IPS-NIHi7 (cell line): ENCODE results near the gene SAPCD1.
A peak's percentile ranks its signal among the peaks of the same experiment; 100 is the strongest.

ENCODE experiments used
- DNase-seq: peaks from one replicate; pipeline ENCODE4 v3.0.0; 2012; ENCODE audit warnings: mixed read lengths; ENCODE audit errors: extremely low spot score

The SAPCD1 gene

DNA sequence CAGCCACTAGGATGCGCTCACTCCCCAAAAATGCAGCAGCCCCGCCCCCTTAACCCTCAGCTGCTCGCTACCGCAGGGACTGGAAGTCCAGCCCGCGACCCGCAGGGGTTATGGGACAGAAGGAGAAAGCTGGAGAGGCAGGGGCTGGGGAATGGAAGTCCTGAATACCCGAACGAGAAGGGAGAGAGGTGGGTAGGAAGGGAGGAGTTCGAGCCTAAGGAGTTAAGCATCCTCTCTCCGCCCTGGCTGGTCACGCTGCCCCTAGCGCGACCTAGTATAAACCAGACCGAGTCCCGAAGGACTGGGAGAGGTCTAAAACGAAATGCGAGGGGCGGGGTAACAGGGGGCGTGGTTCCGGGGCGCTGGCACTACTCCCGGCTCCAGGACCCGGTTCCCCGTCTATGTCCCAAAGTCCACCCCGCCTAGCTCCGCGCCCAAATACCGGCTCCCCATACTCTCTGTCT lies 32.9 kb upstream of the SAPCD1 start:
- DNase-seq, result peak; percentile 87

DNA sequence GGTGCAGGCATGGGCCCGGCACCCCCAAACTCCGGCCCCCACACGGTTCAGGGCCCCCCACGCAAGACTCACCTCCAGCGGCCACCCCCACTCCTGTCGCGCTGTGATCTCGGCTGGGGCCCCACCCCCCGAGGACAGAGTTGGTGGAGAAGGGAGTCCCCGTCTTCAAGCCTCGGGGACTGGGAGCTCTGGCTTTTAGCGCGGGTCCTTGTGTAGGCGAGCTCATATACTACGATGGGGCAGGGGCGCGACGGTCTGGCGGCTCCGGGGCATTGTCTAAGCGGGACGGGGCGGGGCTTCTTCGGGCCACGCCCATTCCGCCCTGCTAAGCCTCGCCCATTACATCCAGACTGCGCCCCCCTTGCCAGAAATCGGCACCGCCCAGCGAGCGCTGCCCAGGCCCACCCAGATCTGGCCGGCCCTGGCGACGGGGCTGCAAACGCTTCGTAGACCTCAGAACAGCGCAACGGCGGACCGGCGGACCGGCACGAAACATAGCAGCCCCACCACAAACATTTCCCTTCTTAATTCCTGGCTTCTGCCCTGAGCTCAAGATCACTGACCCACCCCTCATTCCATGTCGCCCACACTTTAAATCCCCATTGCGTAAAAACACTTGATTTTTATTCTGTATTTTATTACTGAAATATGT lies 32.4 kb upstream of the SAPCD1 start:
- DNase-seq, result peak; percentile 90

DNA sequence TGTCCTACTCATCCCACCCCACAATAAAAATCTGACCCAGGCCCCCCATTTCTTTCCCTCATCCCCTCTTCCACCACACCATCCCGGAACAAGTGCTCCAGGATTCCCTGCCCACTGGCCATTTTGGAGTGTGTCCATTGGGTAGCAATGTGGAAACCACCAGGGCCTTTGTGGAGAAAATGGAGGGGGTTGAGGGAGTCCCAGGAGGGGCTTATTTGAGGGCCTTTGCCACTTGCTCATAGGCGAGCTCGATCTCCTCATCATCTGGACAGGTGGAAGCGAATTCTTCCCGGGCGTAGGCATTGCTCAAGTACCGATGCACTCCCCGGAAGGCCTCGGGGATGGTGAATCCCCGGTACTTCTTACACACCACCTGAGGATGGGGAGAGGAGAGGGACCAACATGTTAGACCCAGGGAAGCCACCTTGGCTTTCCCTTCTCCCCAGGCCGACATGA lies 31.8 kb upstream of the SAPCD1 start:
- DNase-seq, result no peak

DNA sequence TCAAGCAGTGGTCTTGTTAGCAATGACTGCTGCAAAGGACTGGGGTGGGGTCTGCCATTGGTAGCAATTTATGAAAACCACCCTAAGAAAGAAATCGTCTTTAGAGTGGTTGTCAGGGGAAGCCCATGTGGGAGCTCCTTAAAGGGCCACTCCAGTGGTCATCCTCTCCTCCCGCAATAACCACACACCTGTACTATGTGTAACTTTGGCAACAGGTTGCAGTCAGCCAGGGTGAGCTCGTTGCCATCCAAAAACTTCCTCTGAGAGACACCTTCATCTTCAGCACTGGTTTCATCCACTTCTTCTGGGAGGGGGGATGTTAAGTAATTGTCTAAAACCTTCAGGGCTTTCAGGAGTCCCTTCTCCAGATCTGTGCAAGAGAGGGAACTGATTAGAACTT lies 30.4 kb upstream of the SAPCD1 start:
- DNase-seq, result no peak

DNA sequence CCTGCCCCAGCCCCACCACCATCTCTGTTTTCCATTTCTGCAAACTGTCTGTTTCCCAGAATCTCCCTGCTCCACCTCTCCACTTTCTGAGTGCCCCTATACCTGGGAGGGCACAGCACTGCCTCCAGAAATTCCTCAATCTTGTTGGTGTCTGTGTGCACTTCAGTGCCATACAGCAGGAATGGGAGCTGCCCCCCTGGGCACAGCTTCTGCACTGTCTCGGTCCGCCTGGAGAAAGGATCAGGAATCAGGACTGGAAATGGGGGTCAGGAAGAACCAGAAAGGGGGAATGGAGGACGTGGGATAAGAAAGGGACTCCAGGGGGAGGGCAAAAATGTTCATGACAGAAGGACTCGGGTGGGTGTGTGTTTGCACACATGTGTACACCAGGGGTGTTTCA lies 28.7 kb upstream of the SAPCD1 start:
- no peak for DNase-seq

DNA sequence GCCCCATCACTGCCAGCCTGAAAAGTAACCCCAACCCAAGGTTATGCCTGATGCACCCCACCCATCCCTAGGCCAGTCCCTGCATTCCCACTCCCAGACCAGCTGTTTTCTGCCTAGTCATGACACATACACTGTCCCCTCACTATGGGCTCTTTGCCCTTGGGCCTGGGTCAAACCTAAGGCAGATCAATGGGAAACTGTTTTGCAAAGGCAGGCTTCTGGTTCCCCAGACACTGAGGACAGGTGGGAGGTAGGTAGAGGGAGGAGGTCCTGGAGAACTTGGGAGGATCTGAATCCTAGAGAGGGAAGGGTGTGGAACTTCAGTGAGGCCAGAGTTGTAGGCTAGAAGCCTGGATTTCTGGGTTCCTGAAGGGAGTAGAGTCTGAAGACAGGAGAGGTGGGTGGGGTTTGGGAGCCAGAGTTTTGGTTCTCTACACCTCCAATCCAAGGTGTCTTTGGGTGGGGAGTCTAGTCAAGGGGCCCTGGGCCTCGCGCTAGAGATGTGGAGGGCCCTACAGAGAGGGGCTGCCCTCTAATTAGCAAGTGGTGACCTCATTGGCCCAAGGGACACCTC lies 28.1 kb upstream of the SAPCD1 start:
- DNase-seq, result no peak

DNA sequence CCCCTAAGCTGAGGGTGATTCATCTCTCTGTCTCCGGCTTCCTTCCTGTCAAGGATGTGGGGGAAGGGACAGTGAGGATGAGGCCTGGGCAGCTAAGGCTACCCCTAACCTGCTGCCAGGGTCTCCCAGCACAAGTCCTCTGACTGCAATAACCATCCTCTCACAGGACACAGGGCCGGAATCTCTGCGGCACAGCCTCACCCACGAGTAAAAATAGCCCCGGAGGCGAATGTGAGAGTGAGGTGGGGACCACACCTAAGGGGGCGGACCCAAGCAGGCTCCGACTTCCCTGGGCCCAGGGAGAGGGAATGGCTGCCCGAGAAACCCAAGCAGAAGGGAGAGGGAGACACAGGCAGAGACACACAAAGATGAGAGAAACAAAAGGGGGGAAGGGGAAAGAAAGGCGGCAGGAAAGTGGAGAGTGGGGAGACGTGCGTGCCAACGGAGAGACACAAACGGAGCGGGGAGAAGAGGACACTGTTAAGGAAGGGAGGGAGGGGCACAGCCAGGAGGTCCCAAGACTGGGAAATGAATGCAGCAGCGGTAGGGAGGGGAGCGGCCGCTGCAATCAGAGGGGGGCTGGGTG lies 27.5 kb upstream of the SAPCD1 start:
- peak; percentile 82 for DNase-seq

DNA sequence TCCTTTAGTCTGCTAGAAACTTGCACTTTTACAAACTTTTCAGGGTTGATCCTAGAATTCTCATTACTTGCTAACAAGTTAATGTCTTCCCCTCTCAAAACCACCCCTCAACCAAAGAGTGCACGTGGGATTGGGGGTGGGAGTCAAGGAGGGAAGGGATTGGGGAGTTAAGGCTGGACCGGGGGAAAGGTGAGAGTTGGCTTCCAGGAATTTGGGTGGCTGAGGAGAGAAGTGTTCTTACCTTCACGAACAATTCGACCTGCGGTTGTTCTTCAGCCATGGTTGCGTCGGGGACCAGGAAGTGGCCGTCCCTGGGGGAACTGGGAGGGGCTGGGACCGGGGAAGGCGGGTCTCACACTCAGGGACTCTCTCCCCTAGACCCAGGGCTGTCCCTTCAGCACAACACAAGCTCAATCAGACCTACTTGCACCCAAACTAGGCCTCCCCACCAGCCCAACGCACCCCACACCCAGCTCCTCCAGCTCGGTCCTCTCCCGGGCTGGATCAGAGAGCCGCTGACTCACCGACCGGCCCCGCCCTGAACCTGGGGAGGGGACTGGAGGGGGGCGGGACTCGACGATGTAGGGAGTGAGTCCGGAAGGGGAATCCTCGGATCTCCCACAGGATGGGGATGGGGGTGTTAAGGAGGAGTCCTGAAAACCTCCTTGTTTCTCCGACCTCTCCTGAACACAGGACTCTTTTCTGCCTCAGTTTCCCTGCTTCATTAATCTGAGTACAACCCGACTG lies 26.3 kb upstream of the SAPCD1 start, which contains the start of gene CLIC1:
TSS of gene CLIC1 (minus strand) at position 510 of the 747 bp plus-strand sequence. CDS start at position 280, 230 bp downstream.
- peak; percentile 84 for DNase-seq

DNA sequence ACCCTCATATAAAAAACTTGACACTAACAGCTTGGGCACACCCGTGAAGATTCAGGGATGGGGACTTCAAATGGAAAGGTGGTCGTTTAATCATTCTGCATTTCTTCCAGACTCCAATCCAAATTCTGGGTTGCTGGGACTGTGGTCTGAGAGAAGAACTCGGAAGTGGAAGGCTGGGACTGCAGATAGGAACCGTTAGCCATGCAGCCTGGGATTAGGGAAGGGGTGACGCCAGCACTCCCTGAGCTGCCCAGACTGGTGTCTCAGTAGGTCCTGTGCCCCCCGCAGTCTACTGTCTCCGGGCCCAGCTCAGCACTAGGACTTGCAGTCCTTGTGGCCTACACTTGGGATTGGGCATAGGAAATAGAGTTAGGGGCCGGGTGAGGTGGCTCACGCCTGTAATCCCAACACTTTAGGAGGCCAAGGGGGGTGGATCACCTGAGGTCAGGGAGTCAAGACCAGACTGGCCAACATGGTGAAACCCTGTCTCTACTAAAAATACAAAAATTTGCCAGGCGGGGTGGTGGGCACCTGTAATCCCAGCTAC lies 25.6 kb upstream of the SAPCD1 start:
- no peak for DNase-seq

DNA sequence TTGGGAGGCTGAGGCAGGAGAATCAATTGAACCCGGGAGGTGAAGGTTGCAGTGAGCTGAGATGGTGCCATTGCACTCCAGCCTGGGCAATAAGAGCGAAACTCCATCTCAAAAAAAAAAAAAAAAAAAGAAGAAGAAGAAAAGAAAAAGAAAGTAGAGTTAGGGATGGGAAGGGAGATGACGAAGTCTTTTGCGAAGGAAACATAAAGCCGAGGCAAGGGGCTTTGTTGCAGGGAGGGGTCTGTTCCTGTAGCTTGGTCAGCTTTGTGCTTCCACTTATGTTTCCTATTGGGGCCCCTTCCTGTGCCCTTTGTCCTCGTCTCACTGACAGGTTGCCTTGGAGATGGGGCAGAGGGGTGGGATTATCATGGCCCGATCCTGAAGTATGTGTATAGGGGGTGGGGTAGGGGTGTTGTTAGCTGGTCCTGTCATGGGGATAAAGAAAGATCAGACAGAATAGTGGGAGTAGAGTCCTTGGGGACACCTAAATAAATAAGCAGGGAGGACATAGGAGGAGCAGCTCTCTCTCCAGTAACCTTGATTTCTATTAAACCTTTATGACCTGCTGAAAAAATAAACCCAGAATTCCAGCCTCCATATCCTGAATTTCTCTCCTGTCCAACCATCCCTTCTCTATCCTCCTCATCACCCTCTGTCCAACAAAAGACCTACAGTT lies 25.0 kb upstream of the SAPCD1 start:
- no peak for DNase-seq

DNA sequence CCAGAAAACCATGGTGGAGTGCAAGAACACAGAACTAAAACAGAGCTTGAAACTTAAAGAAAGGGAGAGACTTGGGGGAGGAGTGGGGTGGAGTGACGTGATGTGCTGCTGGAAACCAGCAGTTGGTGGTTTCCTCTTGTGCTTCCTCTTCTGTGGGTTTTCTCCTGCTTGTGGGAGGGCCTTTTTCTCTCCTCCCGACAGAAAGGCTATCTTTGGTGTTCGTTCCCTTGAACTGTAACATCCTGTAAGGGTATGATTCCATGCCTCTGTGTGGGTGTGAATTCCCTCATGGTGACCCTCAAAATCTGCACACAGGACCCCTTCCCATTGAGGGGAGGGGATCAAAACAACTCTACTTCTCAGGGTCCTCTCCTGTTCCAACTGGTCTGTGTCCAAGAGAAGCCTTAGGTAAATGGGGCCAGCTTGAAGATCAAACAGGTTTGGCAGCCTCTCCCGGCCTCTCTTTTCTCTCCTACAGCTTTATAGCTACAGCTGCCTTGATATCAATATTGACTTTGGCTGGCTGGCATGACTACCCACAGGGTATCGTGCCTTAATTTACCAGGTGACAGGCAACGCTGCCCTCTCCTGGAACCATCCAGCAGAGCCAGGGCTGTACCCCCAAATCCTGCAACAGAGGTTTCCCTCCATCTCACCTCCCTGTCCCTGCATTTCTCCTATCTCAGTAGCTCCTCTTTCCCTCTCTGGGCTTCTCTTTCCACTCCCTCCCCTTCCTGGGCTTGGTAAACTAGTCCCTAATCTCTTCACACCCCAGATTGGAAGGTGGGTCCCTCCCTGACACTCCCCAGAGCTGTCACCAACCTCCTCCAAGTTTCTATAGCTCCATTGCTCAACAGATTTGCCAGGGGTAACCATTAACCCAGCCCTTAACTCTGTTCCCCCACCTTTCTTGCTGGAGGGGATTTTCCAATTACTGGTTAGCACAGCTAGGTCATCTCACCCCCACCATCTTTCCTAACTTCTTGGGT lies 24.2 kb upstream of the SAPCD1 start:
- DNase-seq, result no peak

DNA sequence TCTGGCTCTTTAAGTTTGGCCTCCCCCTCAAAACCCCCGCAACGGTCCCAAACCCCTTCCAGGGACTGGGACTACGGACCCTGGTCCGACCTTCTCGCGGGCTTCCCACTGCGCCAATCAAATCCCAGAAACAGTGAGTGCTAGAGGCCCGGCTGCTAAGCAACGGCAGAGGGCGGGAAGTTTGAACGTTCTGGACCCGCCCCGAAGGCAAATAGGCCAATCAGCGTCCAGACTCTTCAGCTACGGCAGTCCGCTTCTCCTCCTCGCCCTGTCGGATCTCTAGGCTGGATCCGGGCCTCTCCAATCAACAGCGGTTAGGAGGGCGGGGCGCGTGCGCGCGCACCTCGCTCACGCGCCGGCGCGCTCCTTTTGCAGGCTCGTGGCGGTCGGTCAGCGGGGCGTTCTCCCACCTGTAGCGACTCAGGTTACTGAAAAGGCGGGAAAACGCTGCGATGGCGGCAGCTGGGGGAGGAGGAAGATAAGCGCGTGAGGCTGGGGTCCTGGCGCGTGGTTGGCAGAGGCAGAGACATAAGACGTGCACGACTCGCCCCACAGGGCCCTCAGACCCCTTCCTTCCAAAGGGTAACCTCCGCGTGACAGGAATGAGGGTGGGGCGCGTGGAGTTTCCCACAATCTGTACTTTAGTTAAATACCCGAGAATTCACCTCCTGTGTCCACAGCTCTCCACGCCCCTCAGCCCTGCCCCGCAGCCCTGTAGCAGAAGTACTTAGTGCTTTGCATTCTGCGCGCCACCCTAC lies 22.6 kb upstream of the SAPCD1 start, which contains the start of gene MSH5:
TSS of gene MSH5 (plus strand) at position 367 of the 758 bp plus-strand sequence. CDS start 462 bp downstream, outside the sequence.
- peak; percentile 96 for DNase-seq

DNA sequence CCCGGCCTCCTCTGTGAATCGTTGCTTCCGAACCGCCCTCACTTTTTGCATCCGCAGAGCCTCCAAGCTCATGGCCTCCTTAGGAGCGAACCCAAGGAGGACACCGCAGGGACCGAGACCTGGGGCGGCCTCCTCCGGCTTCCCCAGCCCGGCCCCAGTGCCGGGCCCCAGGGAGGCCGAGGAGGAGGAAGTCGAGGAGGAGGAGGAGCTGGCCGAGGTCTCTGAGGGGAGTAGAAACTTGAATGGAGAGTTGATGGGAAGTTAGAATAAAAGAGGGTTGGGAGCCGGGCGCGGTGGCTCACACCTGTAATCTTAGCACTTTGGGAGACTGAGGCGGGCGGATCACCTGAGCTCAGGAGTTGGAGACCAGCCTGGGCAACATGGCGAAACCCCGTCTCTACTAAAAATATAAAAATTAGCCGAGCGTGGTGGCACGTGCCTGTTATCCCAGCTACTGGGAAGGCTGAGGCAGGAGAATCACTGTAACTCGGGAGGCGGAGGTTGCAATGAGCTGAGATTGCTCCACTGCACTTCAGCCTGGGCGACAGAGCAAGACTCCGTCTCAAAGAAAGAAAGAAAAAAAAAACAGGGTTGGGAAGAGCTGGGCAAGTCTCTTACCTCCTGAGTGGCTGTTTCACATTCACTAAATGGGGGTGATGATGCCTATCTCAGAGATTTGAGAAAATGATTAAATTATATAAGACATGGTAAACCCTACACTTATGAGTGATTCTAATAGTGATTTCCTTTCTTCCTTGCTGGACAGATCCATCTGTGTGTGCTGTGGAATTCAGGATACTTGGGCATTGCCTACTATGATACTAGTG lies 21.8 kb upstream of the SAPCD1 start:
- DNase-seq, result no peak

DNA sequence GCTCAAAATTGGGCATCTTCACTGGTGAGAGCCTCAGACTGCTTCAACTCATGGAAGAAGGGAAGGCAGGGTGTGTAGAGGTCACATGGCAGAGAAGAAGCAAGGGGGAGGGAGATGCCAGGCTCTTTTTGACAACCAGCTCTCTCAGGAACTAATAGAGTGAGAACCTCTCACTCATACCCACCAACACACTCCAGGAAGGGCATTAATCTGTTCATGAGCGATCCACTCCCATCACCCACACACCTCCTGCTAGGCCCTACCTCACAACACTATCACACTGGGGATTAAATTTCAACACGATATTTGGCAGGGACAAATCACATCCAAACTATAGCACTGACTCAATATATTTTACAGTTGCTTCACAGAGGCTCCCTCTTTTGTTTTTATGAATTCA lies 20.6 kb upstream of the SAPCD1 start:
- DNase-seq, result no peak

DNA sequence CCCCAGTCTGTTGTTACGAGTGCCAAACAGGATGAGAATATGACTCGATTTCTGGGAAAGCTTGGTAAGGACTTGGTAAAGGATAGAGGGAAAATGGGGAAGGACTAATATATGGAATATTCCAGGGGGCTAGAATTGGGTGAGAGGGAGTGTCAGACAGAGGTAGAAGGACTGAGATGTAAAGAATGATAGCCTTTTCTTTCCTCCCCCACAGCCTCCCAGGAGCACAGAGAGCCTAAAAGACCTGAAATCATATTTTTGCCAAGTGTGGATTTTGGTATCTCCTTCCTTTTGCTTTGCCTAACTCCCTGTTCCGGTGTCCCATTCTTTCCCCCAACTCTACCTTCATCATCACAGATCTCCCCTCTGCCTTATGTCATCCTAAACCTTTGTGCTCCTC lies 19.6 kb upstream of the SAPCD1 start:
- DNase-seq, result no peak

DNA sequence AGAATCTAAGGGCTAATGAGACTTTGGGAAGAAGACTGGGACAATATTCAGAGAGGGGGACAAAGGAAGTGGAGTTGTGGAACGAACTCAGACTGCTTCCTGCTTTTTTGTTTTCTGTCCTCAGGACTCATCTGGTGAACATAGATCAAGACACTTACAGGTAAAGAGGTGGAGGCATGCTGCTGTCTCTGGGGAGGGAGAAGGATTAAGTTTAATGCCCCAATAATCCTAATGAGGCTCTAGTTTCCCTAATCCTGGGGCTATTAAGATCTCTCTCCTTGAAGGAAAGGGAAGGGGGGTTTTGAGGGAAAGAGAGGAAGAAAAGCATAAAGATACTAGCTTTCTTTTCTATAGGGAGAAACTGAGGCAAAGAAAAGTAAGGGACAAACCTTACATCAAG lies 18.0 kb upstream of the SAPCD1 start:
- no peak for DNase-seq

DNA sequence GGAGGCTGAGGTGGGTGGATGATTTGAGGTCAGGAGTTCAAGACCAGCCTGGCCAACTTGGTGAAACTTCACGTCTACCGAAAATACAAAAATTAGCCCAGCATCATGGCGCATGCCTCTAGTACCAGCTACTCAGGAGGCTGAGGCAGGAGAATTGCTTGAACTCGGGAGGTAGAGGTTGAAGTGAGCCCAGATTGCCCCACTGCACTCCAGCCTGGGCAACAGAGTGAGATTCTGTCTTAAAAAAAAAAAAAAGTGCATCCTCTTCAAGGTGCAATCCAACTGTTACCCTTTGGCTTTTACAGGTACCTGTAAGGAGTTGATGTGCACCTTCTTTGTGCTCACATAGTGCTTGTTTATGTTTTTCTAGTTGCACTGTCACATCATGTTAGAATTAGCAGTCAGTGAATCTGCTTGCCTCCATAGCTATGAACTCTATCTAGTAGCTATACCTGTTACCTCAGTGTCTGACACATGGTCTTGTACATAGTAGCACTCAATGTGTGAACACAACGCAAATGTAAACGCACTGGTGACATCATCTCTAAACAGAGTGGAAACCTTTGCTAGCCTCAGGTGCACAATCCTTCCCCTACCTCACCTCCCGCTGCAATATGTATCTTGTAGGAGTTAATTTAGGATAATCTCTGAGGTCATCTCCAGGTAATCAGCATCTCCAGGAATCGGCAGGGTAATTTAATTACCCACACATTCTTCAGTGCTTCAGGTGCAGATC lies 13.0 kb upstream of the SAPCD1 start:
- DNase-seq, result no peak
